Karpas-422 (cell line): ENCODE measurements around the gene PODXL2. TPM values are rescaled to one million over a fixed set of nuclear protein-coding genes. Genes with fewer than 3 reads are reported as not detected.

Experiments
- DNase-seq: peaks from one replicate; pipeline ENCODE4 v3.0.0-alpha.2; 2015
- H2AFZ ChIP-seq: fragments of 200-600 bp; sonication (generic); 2 replicates; pipeline ENCODE4 v1.6.1; 2014; ENCODE audit warnings: antibody characterized with exemption, low read length, mixed read lengths
- H3K27ac ChIP-seq: fragments of 200-600 bp; sonication (generic); 2 replicates; pipeline ENCODE4 v1.5.1; 2014; ENCODE audit warnings: mild to moderate bottlenecking, low read length, moderate library complexity
- H3K27me3 ChIP-seq: fragments of 200-600 bp; sonication (generic); 2 replicates; pipeline ENCODE4 v1.6.1; 2014; ENCODE audit warnings: low read length, mixed read lengths
- H3K36me3 ChIP-seq: fragments of 200-600 bp; sonication (generic); 2 replicates; pipeline ENCODE4 v1.6.1; 2014; ENCODE audit warnings: low read length, mixed read lengths; ENCODE audit not compliant: insufficient read depth
- H3K4me1 ChIP-seq: fragments of 200-600 bp; sonication (generic); 2 replicates; pipeline ENCODE4 v1.6.1; 2014; ENCODE audit warnings: mild to moderate bottlenecking, low read length, mixed read lengths
- H3K4me2 ChIP-seq: fragments of 200-600 bp; sonication (generic); 2 replicates; pipeline ENCODE4 v1.6.1; 2014; ENCODE audit warnings: low read length, low read depth, mild to moderate bottlenecking; ENCODE audit not compliant: poor library complexity, severe bottlenecking
- H3K4me3 ChIP-seq: fragments of 200-600 bp; sonication (generic); 2 replicates; pipeline ENCODE4 v1.5.1; 2014; ENCODE audit warnings: mild to moderate bottlenecking, antibody characterized with exemption, low read length, mixed read lengths
- H3K79me2 ChIP-seq: fragments of 200-600 bp; sonication (generic); 2 replicates; pipeline ENCODE4 v1.6.1; 2014; ENCODE audit warnings: mild to moderate bottlenecking, low read length, mixed read lengths
- H3K9ac ChIP-seq: fragments of 200-600 bp; sonication (generic); 2 replicates; pipeline ENCODE4 v1.6.0; 2014; ENCODE audit warnings: low read length
- H3K9me2 ChIP-seq: fragments of 200-600 bp; sonication (generic), shearing (Covaris generic); replicated peaks from 2 replicates; pipeline ENCODE4 v1.6.0; 2014; ENCODE audit warnings: mild to moderate bottlenecking, low read length, moderate library complexity; ENCODE audit not compliant: insufficient read depth
- H3K9me3 ChIP-seq: fragments of 300-700, 200-600 bp; sonication (generic); 2 replicates; pipeline ENCODE4 v1.6.1; 2014; ENCODE audit warnings: low read length, mixed read lengths
- H4K20me1 ChIP-seq: fragments of 200-600 bp; sonication (generic); 2 replicates; pipeline ENCODE4 v1.6.1; 2014; ENCODE audit warnings: mild to moderate bottlenecking, antibody characterized with exemption, low read length, low read depth; ENCODE audit not compliant: insufficient read depth
- total RNA-seq: library from RNA; depleted of rRNA; stranded (reverse); fragments of >200 nt; shearing (Covaris generic); gene quantifications from 2 replicates; pipeline ENCODE4 v1.2.3, GENCODE V29; 2014; ENCODE audit warnings: low replicate concordance

PODXL2 gene
- total RNA-seq, 1 experiment from 2014 or later: 30.9 TPM

DNA sequence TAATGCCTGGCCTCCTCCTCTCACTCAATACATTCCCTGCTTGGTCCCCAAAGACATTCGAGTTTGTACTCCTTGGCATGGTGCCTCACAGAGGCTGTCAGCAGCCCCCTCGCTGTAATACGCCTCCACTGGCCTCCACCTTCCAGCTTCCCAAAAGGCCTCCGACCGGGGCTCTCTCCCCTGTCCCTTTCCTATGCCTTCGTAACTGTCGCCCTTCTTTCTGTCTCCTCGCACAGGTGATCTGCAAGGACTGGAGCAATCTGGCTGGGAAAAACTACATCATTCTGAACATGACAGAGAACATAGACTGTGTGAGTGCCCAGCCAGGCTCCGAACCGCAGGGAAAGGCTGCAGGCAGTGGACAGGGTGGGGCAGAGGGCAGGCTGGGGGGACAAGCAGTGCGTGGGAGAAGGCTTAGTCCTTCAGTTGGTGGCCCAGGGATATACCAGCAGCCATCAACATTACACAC is 33.0 kb downstream of the PODXL2 start:
- Histone ChIP-seq H3K9ac (no peak overlapping the region), H3K27me3 (no peaks in the 10 kb centered on the region), H3K79me2 (no peaks in the 10 kb centered on the region), H3K4me1 (peaks cover 5% of the 10 kb centered on the region; the same call in 1 of the 2 replicates), H3K36me3 (0 out of 2 replicates have a peak, but pooled peaks cover 4% of the 10 kb centered on the region), H4K20me1 (no peaks in the 10 kb centered on the region), H3K4me2 (no peak overlapping the region), H3K4me3 (no peak overlapping the region), H3K9me2 (no peaks in the 10 kb centered on the region), H2AFZ (no peak overlapping the region), H3K9me3 (no peaks in the 10 kb centered on the region), H3K27ac (no peak overlapping the region)
- DNase-seq: no peak

DNA sequence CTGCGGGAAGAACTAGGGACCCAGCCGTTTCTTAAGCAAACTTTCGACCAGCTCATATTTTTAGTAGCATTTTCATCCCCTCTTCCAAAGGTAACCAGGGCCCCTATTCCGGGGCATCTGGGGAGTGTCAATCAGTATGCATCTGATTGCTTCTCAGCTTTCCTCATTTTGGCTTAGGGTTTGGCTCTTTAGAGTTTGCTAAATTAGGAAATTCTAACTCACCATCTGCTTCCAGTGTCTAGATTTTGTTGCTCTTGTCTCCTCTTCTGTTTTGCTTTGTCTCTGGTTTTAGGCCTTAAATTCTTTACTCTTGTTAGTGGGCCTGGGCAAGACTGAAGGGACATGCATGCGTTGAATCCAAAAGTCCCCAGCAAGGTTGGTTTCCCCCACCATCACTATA is 34.2 kb downstream of the PODXL2 start:
- Histone ChIP-seq H3K9me3 (no peaks in the 10 kb centered on the region), H2AFZ (no peak overlapping the region), H3K9ac (no peak overlapping the region), H3K79me2 (no peaks in the 10 kb centered on the region), H3K4me1 (peaks cover 5% of the 10 kb centered on the region; the same call in 1 of the 2 replicates), H3K27ac (no peak overlapping the region), H3K4me3 (no peak overlapping the region), H4K20me1 (no peaks in the 10 kb centered on the region), H3K27me3 (no peaks in the 10 kb centered on the region), H3K9me2 (no peaks in the 10 kb centered on the region), H3K4me2 (no peak overlapping the region), H3K36me3 (0 out of 2 replicates have a peak, but pooled peaks cover 4% of the 10 kb centered on the region)
- DNase-seq: no peak

DNA sequence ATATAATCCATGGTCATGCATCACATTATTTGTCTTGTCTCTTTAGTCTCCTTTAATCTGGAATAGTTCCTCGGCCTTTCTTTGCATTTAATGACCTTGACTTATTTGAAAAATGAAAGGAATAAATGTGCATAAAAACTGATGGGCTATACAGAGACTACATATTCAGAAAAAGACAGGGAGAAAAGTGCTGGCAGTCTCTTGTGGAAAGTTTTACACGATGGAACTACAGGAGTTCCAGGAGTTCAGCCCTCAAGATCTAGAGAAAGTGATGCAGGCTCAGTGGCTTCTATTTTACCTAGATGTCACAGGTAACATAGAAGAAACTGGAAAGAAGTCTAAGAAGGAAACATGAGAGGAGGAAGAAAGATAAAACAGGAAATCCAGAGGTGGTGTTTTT is 36.2 kb downstream of the PODXL2 start:
- DNase-seq: no peak
- no peak overlapping the region for H3K9ac ChIP-seq
- H3K4me1 ChIP-seq: peaks cover 5% of the 10 kb centered on the region; the same call in 1 of the 2 replicates
- H3K27me3 ChIP-seq: no peaks in the 10 kb centered on the region
- H2AFZ ChIP-seq: no peak overlapping the region
- H3K9me3 ChIP-seq: no peaks in the 10 kb centered on the region
- no peaks in the 10 kb centered on the region for H4K20me1 ChIP-seq
- H3K9me2 ChIP-seq: no peaks in the 10 kb centered on the region
- 0 out of 2 replicates have a peak, but pooled peaks cover 4% of the 10 kb centered on the region for H3K36me3 ChIP-seq
- no peak overlapping the region for H3K4me3 ChIP-seq
- no peaks in the 10 kb centered on the region for H3K79me2 ChIP-seq
- H3K4me2 ChIP-seq: no peak overlapping the region
- H3K27ac ChIP-seq: no peak overlapping the region

DNA sequence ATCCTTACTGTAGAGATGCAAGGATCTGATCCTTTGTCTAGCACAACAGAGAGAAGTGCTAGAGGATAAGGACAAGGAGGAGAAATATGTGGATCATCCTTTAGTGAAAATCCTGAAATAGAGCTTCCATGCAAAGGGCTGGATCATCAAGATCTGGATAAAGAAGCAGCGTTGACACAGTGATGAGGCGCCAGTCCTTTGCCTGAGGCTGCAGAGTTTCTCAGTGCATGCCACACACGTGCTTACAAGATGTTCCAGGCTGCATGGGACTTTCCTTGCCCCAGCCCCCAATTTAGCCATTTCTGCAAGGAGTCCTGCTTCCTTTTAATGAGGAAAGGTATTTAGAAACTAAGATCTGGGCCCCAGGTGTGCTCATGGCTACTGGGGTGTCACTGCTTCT is 36.6 kb downstream of the PODXL2 start:
- H3K36me3 ChIP-seq: 0 out of 2 replicates have a peak, but pooled peaks cover 4% of the 10 kb centered on the region
- no peak overlapping the region for H3K4me2 ChIP-seq
- H3K9me3 ChIP-seq: no peaks in the 10 kb centered on the region
- H3K27me3 ChIP-seq: no peaks in the 10 kb centered on the region
- H3K4me1 ChIP-seq: peaks cover 5% of the 10 kb centered on the region; the same call in 1 of the 2 replicates
- no peaks in the 10 kb centered on the region for H3K79me2 ChIP-seq
- no peak overlapping the region for H3K4me3 ChIP-seq
- H2AFZ ChIP-seq: no peak overlapping the region
- no peak overlapping the region for H3K9ac ChIP-seq
- DNase-seq: no peak
- no peaks in the 10 kb centered on the region for H3K9me2 ChIP-seq
- H3K27ac ChIP-seq: no peak overlapping the region
- H4K20me1 ChIP-seq: no peaks in the 10 kb centered on the region

DNA sequence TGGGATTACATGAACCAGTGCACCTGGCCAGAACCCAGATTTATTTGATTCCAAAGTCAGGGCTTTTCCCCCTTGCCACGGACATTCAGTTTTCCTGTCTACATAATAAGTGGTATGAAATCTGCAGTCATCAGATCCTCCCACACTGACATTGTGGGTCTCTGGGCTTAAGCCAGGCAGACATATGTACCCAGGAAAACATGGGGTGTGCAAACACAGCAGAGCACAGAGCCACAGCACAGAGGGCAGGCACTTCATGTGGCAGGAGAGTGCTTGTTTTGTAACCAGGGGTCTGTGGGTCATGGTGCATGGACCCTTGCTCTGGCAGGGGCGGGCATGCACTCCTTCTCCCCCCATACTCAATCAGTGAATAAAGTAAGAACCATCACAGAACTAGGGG is 37.7 kb downstream of the PODXL2 start:
- H2AFZ ChIP-seq: no peak overlapping the region
- no peaks in the 10 kb centered on the region for H3K9me2 ChIP-seq
- H3K79me2 ChIP-seq: no peaks in the 10 kb centered on the region
- H3K9ac ChIP-seq: no peak overlapping the region
- 0 out of 2 replicates have a peak, but pooled peaks cover 4% of the 10 kb centered on the region for H3K36me3 ChIP-seq
- no peaks in the 10 kb centered on the region for H3K27me3 ChIP-seq
- H3K27ac ChIP-seq: no peak overlapping the region
- no peak overlapping the region for H3K4me3 ChIP-seq
- no peak overlapping the region for H3K4me2 ChIP-seq
- no peaks in the 10 kb centered on the region for H3K9me3 ChIP-seq
- DNase-seq: no peak
- H4K20me1 ChIP-seq: no peaks in the 10 kb centered on the region
- peaks cover 11% of the 10 kb centered on the region for H3K4me1 ChIP-seq

DNA sequence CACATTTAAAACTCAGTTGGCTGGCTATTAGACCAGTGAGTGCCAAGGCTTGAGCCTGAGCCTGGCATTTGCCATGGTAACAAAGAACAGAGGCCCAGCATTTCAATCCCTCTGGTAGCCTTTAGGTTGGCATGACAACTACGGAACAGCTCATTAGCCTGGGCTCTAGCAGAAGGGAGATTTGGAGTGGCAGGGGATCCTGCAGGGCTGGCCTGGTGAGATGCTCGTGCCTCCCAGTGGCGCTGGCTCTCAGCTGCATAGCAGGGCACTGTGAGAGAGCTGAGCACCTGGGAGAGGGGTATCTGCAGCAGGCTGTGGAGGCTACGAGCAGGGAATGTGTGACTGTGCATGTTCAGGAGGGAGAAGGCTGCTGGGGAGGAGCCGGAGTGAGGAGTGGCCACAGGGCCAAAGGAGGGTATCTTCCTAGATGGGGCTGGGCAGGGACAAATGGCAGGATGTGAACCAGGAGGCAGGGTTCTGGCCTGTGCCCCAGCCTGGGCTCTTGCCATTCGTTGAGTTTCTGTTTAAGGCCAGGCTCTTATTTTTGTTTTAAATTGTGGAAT is 38.2 kb downstream of the PODXL2 start:
- H3K79me2 ChIP-seq: no peaks in the 10 kb centered on the region
- H3K27ac ChIP-seq: no peak overlapping the region
- no peak overlapping the region for H2AFZ ChIP-seq
- no peak overlapping the region for H3K4me3 ChIP-seq
- H3K36me3 ChIP-seq: 0 out of 2 replicates have a peak, but pooled peaks cover 4% of the 10 kb centered on the region
- no peak overlapping the region for H3K9ac ChIP-seq
- no peaks in the 10 kb centered on the region for H3K9me3 ChIP-seq
- H3K4me2 ChIP-seq: no peak overlapping the region
- H3K4me1 ChIP-seq: peaks cover 17% of the 10 kb centered on the region
- no peaks in the 10 kb centered on the region for H4K20me1 ChIP-seq
- no peaks in the 10 kb centered on the region for H3K9me2 ChIP-seq
- H3K27me3 ChIP-seq: no peaks in the 10 kb centered on the region
- DNase-seq: no peak

DNA sequence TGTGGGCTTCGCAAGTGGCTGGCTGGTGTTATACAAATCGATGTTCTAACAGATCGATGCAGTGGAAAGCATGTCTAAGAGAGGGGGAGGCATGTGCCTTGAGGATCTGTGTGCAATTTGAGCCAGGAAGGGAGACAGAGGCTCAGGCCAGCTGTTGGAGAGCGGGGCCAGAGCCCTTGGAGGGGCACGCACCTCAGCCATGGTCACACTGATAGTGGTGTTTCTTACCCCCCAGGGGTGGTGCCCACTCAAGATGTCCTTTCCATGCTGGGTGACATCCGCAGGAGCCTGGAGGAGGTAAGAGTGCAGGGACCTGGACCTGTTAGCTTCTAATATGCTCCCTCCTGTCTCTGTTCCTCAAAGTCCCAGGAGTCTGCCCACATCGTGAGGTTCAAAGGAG is 39.9 kb downstream of the PODXL2 start:
- Histone ChIP-seq H3K79me2 (peaks cover 6% of the 10 kb centered on the region), H3K4me3 (no peak overlapping the region), H3K36me3 (0 out of 2 replicates have a peak, but pooled peaks cover 4% of the 10 kb centered on the region), H3K4me1 (peaks cover 24% of the 10 kb centered on the region), H3K9me2 (no peaks in the 10 kb centered on the region), H4K20me1 (no peaks in the 10 kb centered on the region), H3K9ac (no peak overlapping the region), H2AFZ (no peak overlapping the region), H3K27me3 (no peaks in the 10 kb centered on the region), H3K27ac (no peak overlapping the region), H3K4me2 (no peak overlapping the region), H3K9me3 (no peaks in the 10 kb centered on the region)
- no peak for DNase-seq

DNA sequence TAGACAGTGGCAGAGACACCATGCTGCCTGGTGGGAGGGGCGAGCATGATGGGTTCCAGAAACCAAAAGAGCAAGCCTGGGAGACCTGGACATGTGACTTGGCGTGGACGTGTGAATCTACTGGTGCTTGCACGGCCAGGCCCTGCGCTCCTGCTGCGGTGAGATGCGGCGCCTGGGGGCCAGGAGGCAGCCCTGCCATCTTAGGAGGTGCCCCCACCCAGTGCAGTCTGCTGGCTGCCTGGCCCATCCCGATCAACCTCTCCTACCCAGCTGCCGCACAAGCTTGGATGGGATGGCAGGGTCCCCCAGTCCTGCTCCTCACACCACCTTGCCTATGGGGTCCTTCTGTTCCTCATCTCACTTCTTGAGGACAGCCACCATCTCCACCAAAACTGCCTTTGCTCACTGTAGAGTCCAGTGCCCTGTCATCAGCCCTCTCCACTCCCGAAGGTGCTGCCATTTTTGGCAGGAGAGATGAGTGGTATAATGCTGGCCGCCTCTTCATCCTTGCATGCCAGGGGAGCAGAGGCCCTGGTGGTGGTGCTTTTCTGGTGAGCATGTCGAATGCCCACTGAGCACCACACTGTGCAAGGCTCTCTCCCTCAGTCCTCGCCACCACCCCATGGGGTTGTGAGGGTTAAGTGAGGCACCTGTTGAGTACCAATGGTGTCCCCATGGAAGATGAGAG is 40.7 kb downstream of the PODXL2 start:
- Histone ChIP-seq H3K4me2 (no peak overlapping the region), H3K9me3 (no peaks in the 10 kb centered on the region), H3K36me3 (0 out of 2 replicates have a peak, but pooled peaks cover 4% of the 10 kb centered on the region)

More for the DNA sequence above, 40.7 kb downstream of the PODXL2 start:
- no peak for DNase-seq
- H3K4me3 ChIP-seq: no peak overlapping the region
- peaks cover 9% of the 10 kb centered on the region for H3K79me2 ChIP-seq
- peaks cover 28% of the 10 kb centered on the region for H3K4me1 ChIP-seq
- H3K27me3 ChIP-seq: no peaks in the 10 kb centered on the region
- H3K9me2 ChIP-seq: no peaks in the 10 kb centered on the region
- H4K20me1 ChIP-seq: no peaks in the 10 kb centered on the region
- no peak overlapping the region for H3K27ac ChIP-seq
- no peak overlapping the region for H2AFZ ChIP-seq
- no peak overlapping the region for H3K9ac ChIP-seq
